Measurements from ENCODE around the gene TMCC3. TPM values are rescaled to one million over a fixed set of nuclear protein-coding genes. Genes with fewer than 3 reads are reported as not detected.
"Not testable (repeated sequence)": the region's sequence is repeated elsewhere in the genome, so short reads cannot be mapped to it uniquely, and the experiment has no call there.

TMCC3 gene
- total and polyA plus RNA-seq, 8 donors = 0.58 to 14.3 (median 5.0) TPM

- Histone ChIP-seq H3K4me1 (peaks cover 6 to 20% (median 13%) of the 10 kb centered on the region in 4 donors), H3K27ac (no peak overlapping the region), H3K4me3 (no peak overlapping the region), H3K9me3 (no peaks in the 10 kb centered on the region), H3K27me3 (no peaks in the 10 kb centered on the region), H3K36me3 (no peaks in the 10 kb centered on the region)
- intact Hi-C loops (cut with DNase I; ENCODE audit: low total_unique reads) = no loop called here
- DNase-seq = no peak
- TF ChIP-seq EP300 (IDR thresholded peaks at IDR 0.05) (no peak), CTCF (IDR thresholded peaks at IDR 0.05) (no peak), POLR2A (IDR thresholded peaks at IDR 0.05) (no peak), POLR2AphosphoS5 (IDR thresholded peaks at IDR 0.05) (no peak)
- WGBS, 5 donors = 94 to 99% (median 96%) methylated on average over 8 to 11 of the region's 11 CpGs
Observed at GRCh38 chr12:94694732-94695131, 44.4 kb upstream of the TMCC3 start.

GRCh38 chr12:94692826-94693225 lies 42.5 kb upstream of the TMCC3 start:
- DNase-seq; intact Hi-C loops (cut with DNase I; ENCODE audit: low total_unique reads): not testable (repeated sequence)

GRCh38 chr12:94690198-94690771 lies 39.9 kb upstream of the TMCC3 start:
- Histone ChIP-seq H3K27ac (peak overlapping the region in 4 of 5 donors; percentile 47 to 64 (median 59)), H3K27me3 (no peaks in the 10 kb centered on the region), H3K4me1 (peaks cover 8 to 20% (median 15%) of the 10 kb centered on the region in 4 donors), H3K36me3 (no peaks in the 10 kb centered on the region), H3K4me3 (peak overlapping the region in 3 of 4 donors; percentile 3 to 17 (median 9)), H3K9me3 (no peaks in the 10 kb centered on the region)
- intact Hi-C loops (cut with DNase I; ENCODE audit: low total_unique reads) = no loop called here
- 24 to 30% (median 28%) methylated on average over 5 of the region's 5 CpGs for WGBS, 5 donors
- DNase-seq = peak in 1 of 2 donors; percentile 39
- TF ChIP-seq POLR2A (IDR thresholded peaks at IDR 0.05) (no peak), POLR2AphosphoS5 (IDR thresholded peaks at IDR 0.05) (peak in 1 of 3 donors; percentile 54)

More at GRCh38 chr12:94692826-94693225, 42.5 kb upstream of the TMCC3 start:
- H3K27me3 ChIP-seq, H3K4me3 ChIP-seq, H3K9me3 ChIP-seq, H3K36me3 ChIP-seq, H3K27ac ChIP-seq: not testable (repeated sequence)
- 79 to 91% (median 85%) methylated on average over 7 of the region's 7 CpGs for WGBS, 5 donors
- peaks cover 8 to 20% (median 15%) of the 10 kb centered on the region in 4 donors for H3K4me1 ChIP-seq

- no peak for DNase-seq
- no peaks in the 10 kb centered on the region for H3K27me3 ChIP-seq
- no peaks in the 10 kb centered on the region for H3K9me3 ChIP-seq
- peaks cover 8 to 20% (median 15%) of the 10 kb centered on the region in 4 donors for H3K4me1 ChIP-seq
- WGBS, 5 donors = 57 to 79% (median 71%) methylated on average over 9 of the region's 9 CpGs
- peak overlapping the region in 4 of 5 donors; percentile 47 to 64 (median 59) for H3K27ac ChIP-seq
- H3K36me3 ChIP-seq = no peaks in the 10 kb centered on the region
- TF ChIP-seq CTCF (IDR thresholded peaks at IDR 0.05) (no peak), POLR2AphosphoS5 (IDR thresholded peaks at IDR 0.05) (no peak), EP300 (IDR thresholded peaks at IDR 0.05) (no peak), POLR2A (IDR thresholded peaks at IDR 0.05) (no peak)
- intact Hi-C loops (cut with DNase I; ENCODE audit: low total_unique reads) = no loop called here
- H3K4me3 ChIP-seq = peak overlapping the region in 3 of 4 donors; percentile 3 to 17 (median 9)
Observed at GRCh38 chr12:94689646-94690036, 39.3 kb upstream of the TMCC3 start.

- H3K27ac ChIP-seq = peak overlapping the region in 4 of 5 donors; percentile 47 to 64 (median 59)
- H3K9me3 ChIP-seq = no peaks in the 10 kb centered on the region
- intact Hi-C loops (cut with DNase I; ENCODE audit: low total_unique reads) = no loop called here
- no peak overlapping the region for H3K4me3 ChIP-seq
- peaks cover 8 to 20% (median 15%) of the 10 kb centered on the region in 4 donors for H3K4me1 ChIP-seq
- TF ChIP-seq CTCF (IDR thresholded peaks at IDR 0.05) = no peak
- TF ChIP-seq POLR2AphosphoS5 (IDR thresholded peaks at IDR 0.05) = no peak
- TF ChIP-seq EP300 (IDR thresholded peaks at IDR 0.05) = no peak
- no peak for TF ChIP-seq POLR2A (IDR thresholded peaks at IDR 0.05)
- peak in 1 of 2 donors; percentile 56 for DNase-seq
- WGBS, 5 donors = 58 to 76% (median 61%) methylated on average over 7 of the region's 7 CpGs
- no peaks in the 10 kb centered on the region for H3K27me3 ChIP-seq
- H3K36me3 ChIP-seq = no peaks in the 10 kb centered on the region
Observed at GRCh38 chr12:94689002-94689645, 38.8 kb upstream of the TMCC3 start.

All from stomach (tissue), 9 donors.